Skeletal muscle cell (primary cell): ENCODE results near the gene LAMA1.

ENCODE experiments used
- DNase-seq: peaks from one replicate; pipeline ENCODE4 v3.0.0-alpha.2; 2010; ENCODE audit warnings: low read depth
- H3K4me3 ChIP-seq: 2 replicates; pipeline ENCODE4 v1.5.1; 2011; ENCODE audit warnings: low read depth, mild to moderate bottlenecking, control low read depth, low read length, moderate library complexity

LAMA1 gene

GRCh38 chr18:6928359-6928758 lies 189.2 kb downstream of the LAMA1 start:
- no peak overlapping the region for H3K4me3 ChIP-seq
- DNase-seq = no peak

DNA sequence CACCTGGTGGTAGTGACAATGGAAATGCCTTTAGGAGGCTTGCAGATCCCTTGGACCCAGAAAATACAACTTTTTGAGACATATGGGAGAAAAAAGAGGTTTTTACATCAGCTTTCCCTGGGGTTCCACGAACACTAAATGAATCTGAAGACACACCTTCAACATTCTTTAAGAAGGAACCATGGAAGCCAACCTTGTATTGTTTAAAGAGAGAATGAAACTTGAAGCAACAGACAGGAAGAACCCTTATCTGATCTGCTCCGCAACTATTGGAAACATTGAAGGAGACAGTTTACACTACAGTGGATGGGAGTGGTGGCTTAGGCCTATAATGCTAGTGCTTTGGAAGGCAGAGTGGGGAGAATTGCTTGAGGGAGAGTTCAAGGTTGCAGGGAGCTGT lies 190.4 kb downstream of the LAMA1 start:
- DNase-seq = no peak
- no peak overlapping the region for H3K4me3 ChIP-seq

DNA sequence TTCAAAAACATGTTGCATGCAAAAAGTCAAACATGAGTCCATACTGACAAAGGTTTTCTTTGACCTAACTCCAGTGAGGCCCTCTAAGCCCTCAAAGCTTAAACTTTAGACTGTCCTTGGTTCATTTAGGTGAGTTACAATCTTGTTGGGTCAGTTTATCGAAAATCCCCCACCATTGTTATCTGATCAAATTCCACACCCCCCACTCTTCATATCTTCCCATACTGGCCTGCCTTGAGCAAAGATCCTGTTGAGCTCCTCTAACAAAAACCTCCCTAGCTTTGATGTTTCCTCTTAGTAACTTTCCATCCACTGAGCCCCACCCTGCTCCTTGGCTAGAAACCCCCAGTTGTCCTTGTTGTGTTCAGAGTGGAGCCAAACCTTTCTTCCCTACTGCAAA lies 194.4 kb downstream of the LAMA1 start:
- no peak for DNase-seq
- H3K4me3 ChIP-seq = no peak overlapping the region

DNA sequence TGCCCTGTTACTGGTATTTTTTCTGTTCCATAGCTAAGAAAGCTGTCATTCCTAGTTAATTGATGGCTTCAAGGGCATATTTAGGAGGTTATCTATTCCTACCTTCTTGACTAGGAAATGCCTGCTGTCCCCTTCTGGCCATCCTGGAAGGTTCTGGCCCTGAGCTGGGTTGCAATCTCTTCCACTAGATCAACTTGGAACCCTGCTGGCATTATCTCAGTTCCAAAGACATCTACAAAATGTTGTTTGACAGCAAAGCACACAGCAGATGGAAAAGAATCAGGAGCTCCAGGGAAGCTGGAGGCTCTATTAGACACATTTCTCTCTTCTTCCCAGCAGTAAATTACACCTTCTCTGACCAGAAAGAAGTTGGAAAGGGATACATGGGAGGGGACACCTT lies 196.0 kb downstream of the LAMA1 start:
- no peak for DNase-seq
- no peak overlapping the region for H3K4me3 ChIP-seq

DNA sequence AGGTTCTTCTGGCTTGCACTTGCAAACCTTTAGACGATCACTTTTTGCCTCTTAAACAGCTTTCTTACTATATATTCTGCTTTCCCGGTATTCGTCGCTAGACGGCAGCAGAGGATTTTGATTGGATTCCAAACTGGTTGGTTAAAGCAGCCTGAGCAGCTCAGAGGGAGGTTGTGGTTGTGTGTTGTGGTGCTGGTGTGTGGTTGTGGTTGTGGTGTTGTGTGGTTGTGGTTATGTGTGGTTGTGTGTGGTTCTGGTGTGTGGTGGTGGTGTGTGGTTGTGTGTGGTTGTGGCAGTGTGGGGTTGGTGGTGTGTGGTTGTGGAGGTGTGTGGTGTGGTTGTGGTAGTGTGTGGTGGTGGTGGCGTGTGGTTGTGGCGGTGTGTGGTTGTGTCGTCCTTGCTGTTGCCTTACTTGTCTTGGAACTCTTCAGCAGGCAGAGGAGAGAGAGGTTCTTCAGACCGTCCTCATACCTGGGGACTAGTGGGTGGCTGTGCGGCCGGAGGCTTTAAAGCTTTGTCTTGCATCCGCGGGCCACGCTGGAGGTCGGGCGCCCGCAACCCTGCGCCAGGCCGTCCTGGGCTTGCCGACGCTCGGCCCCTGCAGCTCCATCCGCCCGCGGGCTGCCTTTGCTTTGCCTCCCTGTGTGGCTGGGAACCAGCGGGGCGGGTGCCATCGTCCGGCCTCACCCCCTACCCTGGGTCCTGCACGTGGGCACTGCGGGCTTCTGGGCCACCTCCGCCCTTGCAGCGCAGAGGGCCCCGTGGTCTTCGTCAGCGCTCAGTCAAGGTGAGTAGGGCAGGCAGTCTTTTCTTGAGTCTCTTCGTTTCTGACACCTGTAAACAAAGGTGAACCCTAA lies 197.3 kb downstream of the LAMA1 start:
- DNase-seq = peak; percentile 21
- no peak overlapping the region for H3K4me3 ChIP-seq

DNA sequence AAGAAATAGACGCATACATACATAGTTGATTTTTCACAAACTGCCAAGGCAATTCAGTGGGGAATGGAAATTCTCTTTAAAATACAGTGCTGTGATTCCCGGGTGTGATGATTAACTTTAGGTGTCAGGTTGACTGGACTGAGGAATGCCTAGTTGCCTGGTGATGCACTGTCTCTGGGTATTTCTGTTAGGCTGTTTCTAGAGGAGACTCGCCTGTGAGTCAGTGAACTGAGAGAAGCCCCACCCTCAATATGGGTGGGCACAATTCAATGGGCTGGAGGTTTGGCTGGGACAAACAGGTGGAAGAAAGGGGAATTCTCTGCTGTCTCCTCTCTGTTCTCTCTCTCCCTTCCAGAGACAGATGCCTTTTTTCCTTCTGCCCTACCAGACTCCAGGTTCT lies 200.5 kb downstream of the LAMA1 start:
- DNase-seq = no peak
- no peak overlapping the region for H3K4me3 ChIP-seq

GRCh38 chr18:6901286-6901926 lies 216.2 kb downstream of the LAMA1 start:
- DNase-seq = no peak
- no peak overlapping the region for H3K4me3 ChIP-seq

DNA sequence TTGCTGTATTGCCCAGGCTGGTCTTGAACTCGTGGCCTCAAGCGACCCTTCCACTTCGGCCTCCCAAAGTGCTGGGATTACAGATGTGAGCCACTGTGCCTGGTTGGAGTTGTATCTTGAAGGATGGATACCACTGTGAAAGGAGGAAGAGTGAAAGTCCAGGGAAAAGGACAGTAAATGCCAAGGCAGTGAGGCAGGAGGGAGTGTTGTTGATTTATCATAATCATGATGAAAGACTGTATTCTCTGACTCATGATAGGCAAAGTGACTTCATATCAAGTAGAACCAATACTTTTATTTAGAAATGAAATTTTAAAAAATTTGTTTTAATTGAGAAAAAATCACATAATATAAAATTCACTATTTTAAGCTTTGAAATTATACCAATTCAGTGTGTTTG lies 225.8 kb downstream of the LAMA1 start:
- no peak overlapping the region for H3K4me3 ChIP-seq
- no peak for DNase-seq
